Upper lobe of left lung (tissue), 6 donors: ENCODE measurements around the gene LRRC74B. TPM values are rescaled to one million over a fixed set of nuclear protein-coding genes. Genes with fewer than 3 reads are reported as not detected.
A peak's percentile ranks its signal among the peaks of the same experiment; 100 is the strongest.

Experiments used
- ATAC-seq, 2 donors: fragments of 200-7000 bp; cut with Tn5 transposase; one replicate each; pipeline ENCODE4 v1.9.1; 2022; ENCODE audit warnings: mild to moderate bottlenecking in 2 of 2, moderate library complexity in 2 of 2; ENCODE audit not compliant: low FRiP score in 2 of 2
- DNase-seq, 2 donors: peaks; one replicate each; pipeline ENCODE4 v3.0.0-alpha.2; 2019 to 2020
- H3K27ac ChIP-seq, 4 donors: fragments of 200-600 bp; sonication (generic); one replicate each; pipeline ENCODE4 v1.5.1; 2016 to 2019
- H3K27me3 ChIP-seq, 4 donors: fragments of 200-600 bp; sonication (generic); one replicate each; pipeline ENCODE4 v1.5.1; 2017 to 2019
- H3K36me3 ChIP-seq, 4 donors: fragments of 200-600 bp; sonication (generic); one replicate each; pipeline ENCODE4 v1.5.1; 2016 to 2019
- H3K4me1 ChIP-seq, 4 donors: fragments of 200-600 bp; sonication (generic); one replicate each; pipeline ENCODE4 v1.5.1; 2018 to 2019
- H3K4me3 ChIP-seq, 4 donors: fragments of 200-600 bp; sonication (generic); one replicate each; pipeline ENCODE4 v1.5.1; 2017 to 2019; ENCODE audit warnings: mild to moderate bottlenecking in 2 of 4, moderate library complexity in 1 of 4
- H3K9me3 ChIP-seq, 4 donors: fragments of 200-600 bp; sonication (generic); one replicate each; pipeline ENCODE4 v1.5.1; 2018 to 2019
- CTCF ChIP-seq, 6 experiments: fragments of 450-650 bp in 4 of 6; fragments of 200-600 bp in 2 of 6; sonication (generic) in 2 of 6; IDR thresholded peaks; one replicate each; pipeline ENCODE4 v1.5.1; 2016 to 2019; ENCODE audit warnings: antibody characterized with exemption in 6 of 6
- EP300 ChIP-seq, 4 donors: sonication (generic); formaldehyde crosslinking; IDR thresholded peaks; one replicate each; pipeline ENCODE4 v1.5.1; 2017; ENCODE audit warnings: antibody characterized with exemption in 4 of 4, control low read depth in 2 of 4
- POLR2A ChIP-seq, 4 donors: fragments of 450-650 bp; IDR thresholded peaks; one replicate each; pipeline ENCODE4 v1.5.1; 2016 to 2017; ENCODE audit warnings: antibody characterized with exemption in 4 of 4, mild to moderate bottlenecking in 2 of 4
- POLR2AphosphoS5 ChIP-seq, 2 donors: sonication (generic); formaldehyde crosslinking; IDR thresholded peaks; one replicate each; pipeline ENCODE4 v1.5.1; 2017; ENCODE audit warnings: antibody characterized with exemption in 2 of 2
- WGBS, 2 donors: methylation state at CpG; one replicate each; pipeline ENCODE4 v1.1.5; 2017 to 2018; 5-methylcytosine and 5-hydroxymethylcytosine counted together
- total RNA-seq, 6 donors: library from RNA; depleted of rRNA in 4 of 6; stranded (reverse); fragments of >200 nt in 4 of 6; gene quantifications; one replicate each; pipeline versions ENCODE4 v1.1.0 to v1.2.1, GENCODE V29; 2016 to 2021
- donor health status: DM: no; HTN: no; CAD: no; lungs with moderate emphysema.
- donor health status: DM: no; HTN: yes; CAD: no; lungs with severe emphysema.

LRRC74B gene
- total RNA-seq, 6 donors from 2014 or later, result 0.14 to 6.6 (median 3.2) TPM

- Histone ChIP-seq H3K27me3 (peaks cover 0 to 10% (median 1%) of the 10 kb centered on the region in 4 donors), H3K9me3 (no peaks in the 10 kb centered on the region), H3K4me1 (peaks cover 9 to 18% (median 12%) of the 10 kb centered on the region in 4 donors), H3K4me3 (no peak overlapping the region), H3K27ac (no peak overlapping the region), H3K36me3 (no peaks in the 10 kb centered on the region)
- ATAC-seq (no peak), DNase-seq (peak in 1 of 2 donors; percentile 83)
- WGBS, 2 donors, result 91 to 95% methylated on average over 26 to 40 of the region's 40 CpGs
- no peak for TF ChIP-seq EP300 (IDR thresholded peaks at IDR 0.05)
- no peak for TF ChIP-seq POLR2A (IDR thresholded peaks at IDR 0.05)
- TF ChIP-seq CTCF (IDR thresholded peaks at IDR 0.05), result no peak
- no peak for TF ChIP-seq POLR2AphosphoS5 (IDR thresholded peaks at IDR 0.05)
Measured at GRCh38 chr22:21030621-21031544, 14.9 kb upstream of the LRRC74B start.

- DNase-seq, result no peak
- peaks cover 9 to 18% (median 12%) of the 10 kb centered on the region in 4 donors for H3K4me1 ChIP-seq
- peaks cover 0 to 10% (median 1%) of the 10 kb centered on the region in 4 donors for H3K27me3 ChIP-seq
- peak overlapping the region in 2 of 4 donors; percentile 22 to 40 for H3K4me3 ChIP-seq
- WGBS, 2 donors, result 91 to 94% methylated on average over 10 to 18 of the region's 18 CpGs
- H3K36me3 ChIP-seq, result no peaks in the 10 kb centered on the region
- no peaks in the 10 kb centered on the region for H3K9me3 ChIP-seq
- no peak overlapping the region for H3K27ac ChIP-seq
- ATAC-seq, result no peak
- TF ChIP-seq CTCF (IDR thresholded peaks at IDR 0.05), result no peak
- no peak for TF ChIP-seq POLR2AphosphoS5 (IDR thresholded peaks at IDR 0.05)
- no peak for TF ChIP-seq POLR2A (IDR thresholded peaks at IDR 0.05)
- TF ChIP-seq EP300 (IDR thresholded peaks at IDR 0.05), result no peak
Measured at GRCh38 chr22:21031545-21032036, 14.2 kb upstream of the LRRC74B start.

DNA sequence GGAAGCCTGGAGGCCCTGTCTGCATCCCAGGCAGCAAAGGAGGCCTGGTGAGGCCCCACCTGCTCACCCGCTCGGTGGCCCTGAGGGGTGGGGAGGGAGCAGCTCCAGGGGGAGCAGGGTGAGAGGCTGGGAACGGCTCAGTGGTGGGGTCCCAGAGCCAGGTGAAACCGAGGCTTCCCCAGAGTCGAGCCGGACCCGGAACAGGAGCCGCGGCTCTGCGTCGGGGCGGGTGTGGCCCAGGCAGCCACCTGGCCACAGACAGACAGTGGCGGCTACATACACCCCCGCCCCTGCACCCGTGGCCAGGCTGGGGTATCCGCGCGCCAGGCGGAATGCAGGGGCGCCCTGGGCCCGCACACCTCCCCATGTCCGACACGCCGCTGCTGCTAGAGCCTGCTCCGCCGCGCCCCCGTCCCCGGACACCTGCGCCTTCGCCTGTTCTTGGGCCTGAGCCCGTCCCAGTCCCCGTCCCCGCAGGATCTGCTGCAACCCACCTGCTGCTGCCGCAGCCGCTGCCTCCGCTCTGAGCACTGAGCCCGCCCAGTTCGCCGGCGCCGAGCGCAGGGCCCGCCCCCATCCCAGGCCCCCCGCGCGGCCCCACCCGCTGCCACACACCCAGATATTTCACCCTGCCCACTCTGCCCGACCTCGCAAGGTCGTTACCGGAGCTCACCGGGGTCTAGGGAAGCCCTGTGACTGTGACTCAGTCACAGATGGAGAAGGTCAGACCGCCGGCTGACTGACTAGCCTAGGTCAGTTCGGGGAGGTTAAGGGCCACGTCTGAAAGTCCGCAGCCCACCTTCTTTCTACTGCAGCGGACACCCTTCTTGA lies 13.5 kb upstream of the LRRC74B start, which contains the start of gene SLC7A4:
Gene SLC7A4, minus strand, starts transcription at position 525 of the 831 bp plus-strand sequence. CDS start 749 bp downstream, outside the sequence.
- Histone ChIP-seq H3K27me3 (peaks cover 0 to 10% (median 1%) of the 10 kb centered on the region in 4 donors), H3K36me3 (no peaks in the 10 kb centered on the region), H3K4me1 (peaks cover 9 to 17% (median 12%) of the 10 kb centered on the region in 4 donors), H3K27ac (no peak within 1 kb of the TSS), H3K4me3 (peak within 1 kb of the TSS in 3 of 4 donors; percentile 22 to 44 (median 40)), H3K9me3 (no peaks in the 10 kb centered on the region)
- TF ChIP-seq POLR2AphosphoS5 (IDR thresholded peaks at IDR 0.05) (no peak), CTCF (IDR thresholded peaks at IDR 0.05) (no peak), POLR2A (IDR thresholded peaks at IDR 0.05) (no peak), EP300 (IDR thresholded peaks at IDR 0.05) (no peak)
- DNase-seq (peak in 1 of 2 donors; percentile 87), ATAC-seq (peak in 1 of 2 donors; percentile 63)
- 3 to 24% methylated on average over 11 to 46 of the region's 59 CpGs for WGBS, 2 donors

- 78 to 80% methylated on average over 6 to 12 of the region's 12 CpGs for WGBS, 2 donors
Measured at GRCh38 chr22:21032868-21033688, 12.7 kb upstream of the LRRC74B start.

More at GRCh38 chr22:21032868-21033688, 12.7 kb upstream of the LRRC74B start:
- ATAC-seq, result peak in 1 of 2 donors; percentile 25
- peak overlapping the region in 1 of 4 donors; percentile 44 for H3K4me3 ChIP-seq
- H3K27ac ChIP-seq, result no peak overlapping the region
- TF ChIP-seq POLR2AphosphoS5 (IDR thresholded peaks at IDR 0.05), result no peak
- no peak for TF ChIP-seq POLR2A (IDR thresholded peaks at IDR 0.05)
- TF ChIP-seq EP300 (IDR thresholded peaks at IDR 0.05), result no peak
- no peak for TF ChIP-seq CTCF (IDR thresholded peaks at IDR 0.05)
- peaks cover 0 to 10% (median 1%) of the 10 kb centered on the region in 4 donors for H3K27me3 ChIP-seq
- peaks cover 9 to 16% (median 12%) of the 10 kb centered on the region in 4 donors for H3K4me1 ChIP-seq
- H3K9me3 ChIP-seq, result no peaks in the 10 kb centered on the region
- H3K36me3 ChIP-seq, result no peaks in the 10 kb centered on the region
- DNase-seq, result no peak
